ENCODE results near the gene SYNDIG1.

- TF ChIP-seq POLR2A (IDR thresholded peaks at IDR 0.05) (no peak), CTCF (IDR thresholded peaks at IDR 0.05) (no peak)
These were observed 115.3 kb downstream of the SYNDIG1 start for GRCh38 chr20:24584538-24585356.

Measured in body of pancreas (tissue), 4 donors.